ENCODE measurements around the gene MSX2.

Gene MSX2

DNA sequence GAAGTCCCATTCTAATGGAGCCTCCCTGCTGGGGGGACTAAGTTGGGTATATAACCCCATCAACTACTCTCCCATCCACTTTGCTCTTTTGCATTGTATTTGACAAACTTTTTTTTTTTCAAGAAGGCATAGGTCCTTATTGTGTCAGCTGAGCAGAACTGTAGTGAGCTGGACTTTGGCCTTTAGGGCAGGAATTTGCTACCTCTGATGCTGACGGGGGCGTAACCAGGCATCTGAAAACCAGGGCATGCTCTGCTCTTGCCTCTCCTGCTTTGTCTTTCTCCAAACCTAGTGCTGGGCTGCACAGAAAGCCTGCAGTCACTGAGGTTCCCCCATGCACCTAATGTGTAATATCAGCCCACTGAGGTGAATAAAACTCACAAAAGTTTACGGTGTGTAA, 49.0 kb downstream of the MSX2 start:
- Histone ChIP-seq H3F3A (ENCODE audit: low read depth) (no peaks in the 10 kb centered on the region), H3K27me3 (ENCODE audit: insufficient read depth, low read length, poor library complexity, severe bottlenecking) (no peaks in the 10 kb centered on the region), H3K4me2 (ENCODE audit: low read depth, low read length, poor library complexity, severe bottlenecking) (no peak overlapping the region), H3K9me2 (replicated peaks; ENCODE audit: low read depth, low read length) (no peaks in the 10 kb centered on the region), H3K4me1 (ENCODE audit: insufficient read depth, low read length, poor library complexity, severe bottlenecking) (no peaks in the 10 kb centered on the region), H3K9me3 (ENCODE audit: insufficient read depth, low read depth, low read length) (no peaks in the 10 kb centered on the region), H3K79me2 (ENCODE audit: insufficient read depth, low read length) (no peaks in the 10 kb centered on the region), H3K4me3 (ENCODE audit: low read length, poor library complexity, severe bottlenecking) (no peak overlapping the region), H2AFZ (ENCODE audit: low read length) (no peak overlapping the region), H3K9ac (ENCODE audit: low read depth, low read length, poor library complexity, severe bottlenecking) (no peak overlapping the region), H4K20me1 (ENCODE audit: insufficient read depth, low read length, poor library complexity, severe bottlenecking) (no peaks in the 10 kb centered on the region), H3K36me3 (ENCODE audit: insufficient read depth, low read length) (no peaks in the 10 kb centered on the region)
- no peak for TF ChIP-seq EZH2phosphoT487 (IDR thresholded peaks at IDR 0.05; ENCODE audit: borderline replicate concordance)
- TF ChIP-seq, protein P1, sequence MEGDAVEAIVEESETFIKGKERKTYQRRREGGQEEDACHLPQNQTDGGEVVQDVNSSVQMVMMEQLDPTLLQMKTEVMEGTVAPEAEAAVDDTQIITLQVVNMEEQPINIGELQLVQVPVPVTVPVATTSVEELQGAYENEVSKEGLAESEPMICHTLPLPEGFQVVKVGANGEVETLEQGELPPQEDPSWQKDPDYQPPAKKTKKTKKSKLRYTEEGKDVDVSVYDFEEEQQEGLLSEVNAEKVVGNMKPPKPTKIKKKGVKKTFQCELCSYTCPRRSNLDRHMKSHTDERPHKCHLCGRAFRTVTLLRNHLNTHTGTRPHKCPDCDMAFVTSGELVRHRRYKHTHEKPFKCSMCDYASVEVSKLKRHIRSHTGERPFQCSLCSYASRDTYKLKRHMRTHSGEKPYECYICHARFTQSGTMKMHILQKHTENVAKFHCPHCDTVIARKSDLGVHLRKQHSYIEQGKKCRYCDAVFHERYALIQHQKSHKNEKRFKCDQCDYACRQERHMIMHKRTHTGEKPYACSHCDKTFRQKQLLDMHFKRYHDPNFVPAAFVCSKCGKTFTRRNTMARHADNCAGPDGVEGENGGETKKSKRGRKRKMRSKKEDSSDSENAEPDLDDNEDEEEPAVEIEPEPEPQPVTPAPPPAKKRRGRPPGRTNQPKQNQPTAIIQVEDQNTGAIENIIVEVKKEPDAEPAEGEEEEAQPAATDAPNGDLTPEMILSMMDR (conservative IDR thresholded peaks at IDR 0.05; ENCODE audit: low read length), result no peak

GRCh38 chr5:174775081-174775480, 50.7 kb downstream of the MSX2 start:
- Histone ChIP-seq H4K20me1 (ENCODE audit: insufficient read depth, low read length, poor library complexity, severe bottlenecking) (no peaks in the 10 kb centered on the region), H3K9me2 (replicated peaks; ENCODE audit: low read depth, low read length) (no peaks in the 10 kb centered on the region), H3K4me2 (ENCODE audit: low read depth, low read length, poor library complexity, severe bottlenecking) (no peak overlapping the region), H3K9ac (ENCODE audit: low read depth, low read length, poor library complexity, severe bottlenecking) (no peak overlapping the region), H3K9me3 (ENCODE audit: insufficient read depth, low read depth, low read length) (no peaks in the 10 kb centered on the region), H3K36me3 (ENCODE audit: insufficient read depth, low read length) (no peaks in the 10 kb centered on the region), H3K4me3 (ENCODE audit: low read length, poor library complexity, severe bottlenecking) (no peak overlapping the region), H2AFZ (ENCODE audit: low read length) (no peak overlapping the region), H3K4me1 (ENCODE audit: insufficient read depth, low read length, poor library complexity, severe bottlenecking) (no peaks in the 10 kb centered on the region), H3K27me3 (ENCODE audit: insufficient read depth, low read length, poor library complexity, severe bottlenecking) (no peaks in the 10 kb centered on the region), H3F3A (ENCODE audit: low read depth) (no peaks in the 10 kb centered on the region), H3K79me2 (ENCODE audit: insufficient read depth, low read length) (no peaks in the 10 kb centered on the region)
- TF ChIP-seq, protein P1 (conservative IDR thresholded peaks at IDR 0.05; ENCODE audit: low read length), result no peak
- no peak for TF ChIP-seq EZH2phosphoT487 (IDR thresholded peaks at IDR 0.05; ENCODE audit: borderline replicate concordance)

DNA sequence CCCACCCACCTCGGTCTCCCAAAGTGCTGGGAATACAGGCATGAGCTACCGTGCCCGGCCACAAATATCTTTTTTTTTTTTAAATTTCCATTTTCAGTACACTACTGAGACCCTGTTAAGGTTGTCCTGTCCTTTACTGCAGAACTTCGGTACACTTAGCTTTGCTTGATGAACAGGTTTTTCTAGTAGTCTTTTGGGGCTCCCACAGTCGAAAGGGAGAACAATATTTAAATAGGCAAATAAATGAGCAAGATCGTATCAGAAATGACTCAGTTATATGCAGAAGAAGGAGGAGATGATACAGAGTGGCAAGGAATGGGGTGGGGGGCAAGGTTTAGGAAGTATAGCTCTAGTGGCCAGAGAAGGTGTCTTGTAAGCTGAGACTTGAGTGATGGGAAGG, 52.7 kb downstream of the MSX2 start:
- H3K4me3 ChIP-seq (ENCODE audit: low read length, poor library complexity, severe bottlenecking), result no peak overlapping the region
- no peaks in the 10 kb centered on the region for H3K9me2 ChIP-seq (replicated peaks; ENCODE audit: low read depth, low read length)
- no peaks in the 10 kb centered on the region for H3K79me2 ChIP-seq (ENCODE audit: insufficient read depth, low read length)
- no peaks in the 10 kb centered on the region for H3K27me3 ChIP-seq (ENCODE audit: insufficient read depth, low read length, poor library complexity, severe bottlenecking)
- no peaks in the 10 kb centered on the region for H3F3A ChIP-seq (ENCODE audit: low read depth)
- H3K36me3 ChIP-seq (ENCODE audit: insufficient read depth, low read length), result no peaks in the 10 kb centered on the region
- H3K4me1 ChIP-seq (ENCODE audit: insufficient read depth, low read length, poor library complexity, severe bottlenecking), result no peaks in the 10 kb centered on the region
- H4K20me1 ChIP-seq (ENCODE audit: insufficient read depth, low read length, poor library complexity, severe bottlenecking), result no peaks in the 10 kb centered on the region
- H3K9ac ChIP-seq (ENCODE audit: low read depth, low read length, poor library complexity, severe bottlenecking), result no peak overlapping the region
- no peak overlapping the region for H2AFZ ChIP-seq (ENCODE audit: low read length)
- no peak overlapping the region for H3K4me2 ChIP-seq (ENCODE audit: low read depth, low read length, poor library complexity, severe bottlenecking)
- TF ChIP-seq, protein P1 (conservative IDR thresholded peaks at IDR 0.05; ENCODE audit: low read length), result no peak
- TF ChIP-seq EZH2phosphoT487 (IDR thresholded peaks at IDR 0.05; ENCODE audit: borderline replicate concordance), result no peak
- no peaks in the 10 kb centered on the region for H3K9me3 ChIP-seq (ENCODE audit: insufficient read depth, low read depth, low read length)
